HUDEP-2 (cell line): ENCODE data around the gene PLXDC1.

ENCODE experiments used
- DNase-seq, 76 experiments: peaks; one replicate each; lab custom pipeline; 2025; ENCODE audit not compliant: unreplicated experiment in 76 of 76; lab: John Stamatoyannopoulos, UW

PLXDC1 gene

GRCh38 chr17:39158623-39159022 is 7.2 kb upstream of the PLXDC1 start:
- DNase-seq, result no peak

GRCh38 chr17:39156491-39156890 is 5.1 kb upstream of the PLXDC1 start:
- DNase-seq, result no peak

- DNase-seq, result no peak
These were observed 4.2 kb upstream of the PLXDC1 start for GRCh38 chr17:39155654-39156053.

GRCh38 chr17:39153599-39154051 is 2.2 kb upstream of the PLXDC1 start:
- peak in 73 of 76 experiments; percentile 29 to 95 (median 78) for DNase-seq

GRCh38 chr17:39151943-39152818 is 744 bp upstream of the PLXDC1 start:
- DNase-seq, result no peak

- DNase-seq, result no peak
These were observed 665 bp downstream of the PLXDC1 start for GRCh38 chr17:39150795-39151149.

GRCh38 chr17:39150104-39150634 is 1.3 kb downstream of the PLXDC1 start:
- DNase-seq, result no peak

GRCh38 chr17:39147221-39148185 is 3.9 kb downstream of the PLXDC1 start:
- DNase-seq, result no peak

- no peak for DNase-seq
These were observed 5.2 kb downstream of the PLXDC1 start for GRCh38 chr17:39146273-39146672.

GRCh38 chr17:39145143-39145542 is 6.3 kb downstream of the PLXDC1 start:
- no peak for DNase-seq

- DNase-seq, result no peak
These were observed 7.0 kb downstream of the PLXDC1 start for GRCh38 chr17:39144416-39144840.

GRCh38 chr17:39143552-39144093 is 7.8 kb downstream of the PLXDC1 start:
- no peak for DNase-seq

GRCh38 chr17:39141915-39142664 is 9.3 kb downstream of the PLXDC1 start:
- DNase-seq, result no peak

GRCh38 chr17:39141294-39141693 is 10.1 kb downstream of the PLXDC1 start:
- DNase-seq, result no peak

GRCh38 chr17:39139561-39139960 is 11.9 kb downstream of the PLXDC1 start:
- no peak for DNase-seq

GRCh38 chr17:39139161-39139511 is 12.3 kb downstream of the PLXDC1 start:
- no peak for DNase-seq

GRCh38 chr17:39138431-39139160 is 12.8 kb downstream of the PLXDC1 start:
- no peak for DNase-seq

- no peak for DNase-seq
These were observed 16.6 kb downstream of the PLXDC1 start for GRCh38 chr17:39134878-39135277.

GRCh38 chr17:39132192-39132610 is 19.2 kb downstream of the PLXDC1 start:
- DNase-seq, result no peak

- DNase-seq, result no peak
These were observed 19.8 kb downstream of the PLXDC1 start for GRCh38 chr17:39131616-39132015.
